GM21381 (cell line): Measurements from ENCODE around the gene DIP2A.

ENCODE experiments used
- ATAC-seq: cut with Tn5 transposase; IDR thresholded peaks from one replicate; pipeline ENCODE4 v1.9.1; 2021; ENCODE audit warnings: mild to moderate bottlenecking, moderate library complexity; ENCODE audit not compliant: unreplicated experiment

The DIP2A gene

DNA sequence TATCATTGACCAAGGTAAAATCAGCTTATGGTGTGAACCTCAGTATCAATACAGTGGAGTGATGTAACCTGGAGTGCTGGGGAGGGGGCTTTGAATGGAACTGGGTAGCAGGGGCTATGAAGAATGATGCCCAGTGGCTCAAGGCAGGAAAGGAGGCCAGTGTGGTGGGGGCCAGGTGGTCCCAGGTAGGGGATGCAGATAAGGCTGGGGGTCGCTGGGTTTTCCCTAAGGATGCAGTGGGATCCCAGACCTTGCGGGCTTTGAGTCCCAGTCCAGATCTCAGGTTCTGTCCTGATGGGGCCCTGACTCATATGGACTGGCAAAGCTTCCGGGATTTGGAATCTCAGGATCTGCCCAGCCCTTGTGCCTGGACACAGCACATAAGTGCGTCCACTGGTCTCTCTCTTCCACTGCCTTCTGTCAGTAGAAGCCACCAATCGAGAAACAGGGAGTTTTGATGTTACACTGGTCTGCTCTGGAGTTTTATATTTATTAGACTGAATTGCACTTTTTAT, 94.2 kb downstream of the DIP2A start:
- ATAC-seq: no peak

DNA sequence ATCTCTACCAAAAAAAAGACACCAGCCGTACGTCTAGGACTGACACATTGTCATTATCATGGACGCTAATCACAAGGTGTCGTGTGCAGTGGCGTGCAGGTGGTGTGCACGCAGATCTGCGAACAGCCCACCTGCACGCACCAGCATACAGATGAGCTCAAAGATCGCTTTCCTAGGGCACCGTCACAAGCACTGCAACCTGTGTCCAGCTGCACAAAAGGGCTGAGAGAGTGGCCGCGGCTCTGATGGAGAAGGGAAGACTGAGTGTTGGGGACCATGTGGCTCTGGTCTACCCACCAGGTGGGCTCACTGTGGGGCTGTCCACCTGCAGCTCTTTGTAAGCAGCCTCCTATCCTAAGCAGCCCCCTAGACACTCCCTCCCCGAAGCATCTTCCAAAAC, 95.3 kb downstream of the DIP2A start:
- no peak for ATAC-seq

DNA sequence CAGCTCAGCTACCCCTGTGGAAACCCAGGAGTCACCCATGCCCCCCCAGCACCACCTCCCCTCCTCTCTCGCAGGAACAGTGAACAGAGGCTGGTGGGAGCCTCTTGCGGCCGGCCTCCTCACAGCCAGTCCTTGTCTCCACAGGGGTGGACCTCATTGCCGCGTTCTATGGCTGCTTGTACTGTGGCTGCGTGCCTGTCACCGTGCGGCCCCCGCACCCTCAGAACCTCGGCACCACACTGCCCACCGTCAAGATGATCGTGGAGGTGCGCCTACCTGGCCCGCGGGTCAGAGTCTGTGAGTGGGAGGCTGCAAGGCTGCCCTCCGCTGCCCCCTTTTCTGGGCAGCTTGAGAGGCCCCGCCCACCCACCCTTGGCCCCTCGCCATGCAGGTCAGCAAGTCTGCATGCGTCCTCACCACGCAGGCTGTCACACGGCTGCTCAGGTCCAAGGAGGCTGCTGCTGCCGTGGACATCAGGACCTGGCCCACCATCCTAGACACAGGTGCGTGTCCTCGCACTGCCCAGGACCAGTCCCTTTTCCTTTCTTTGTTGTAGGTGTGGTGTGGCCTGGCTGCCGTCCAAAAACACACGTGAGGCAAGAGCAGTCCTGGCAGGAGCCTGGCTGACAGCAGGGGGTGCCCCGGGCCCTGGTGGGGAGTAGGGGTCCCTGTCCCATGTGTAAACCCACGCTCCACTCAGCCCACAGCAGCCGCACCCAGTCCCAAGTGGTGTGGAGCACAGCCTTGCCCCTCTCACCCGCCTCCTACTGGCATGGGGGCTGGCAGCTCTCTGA, 95.9 kb downstream of the DIP2A start:
- ATAC-seq: no peak

DNA sequence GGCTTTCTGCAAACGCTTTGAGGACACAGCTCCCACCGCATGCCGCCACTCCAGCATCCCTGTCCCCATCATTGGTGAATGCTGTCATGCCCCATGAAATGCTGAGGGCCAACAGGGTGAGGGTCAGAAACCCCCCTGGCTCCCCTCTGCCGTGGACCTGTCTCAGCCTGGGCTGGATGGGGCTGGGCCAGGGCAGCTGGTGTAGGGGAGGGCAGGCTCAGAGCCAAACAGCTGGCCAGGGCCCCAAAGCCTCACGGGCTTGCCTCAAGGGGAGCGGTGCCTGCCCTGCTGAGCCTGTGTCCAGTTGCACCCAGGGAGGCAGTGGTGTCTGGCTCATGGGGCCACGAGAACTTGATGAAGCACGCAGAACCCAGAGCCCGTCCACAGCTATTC, 96.5 kb downstream of the DIP2A start:
- ATAC-seq: no peak

DNA sequence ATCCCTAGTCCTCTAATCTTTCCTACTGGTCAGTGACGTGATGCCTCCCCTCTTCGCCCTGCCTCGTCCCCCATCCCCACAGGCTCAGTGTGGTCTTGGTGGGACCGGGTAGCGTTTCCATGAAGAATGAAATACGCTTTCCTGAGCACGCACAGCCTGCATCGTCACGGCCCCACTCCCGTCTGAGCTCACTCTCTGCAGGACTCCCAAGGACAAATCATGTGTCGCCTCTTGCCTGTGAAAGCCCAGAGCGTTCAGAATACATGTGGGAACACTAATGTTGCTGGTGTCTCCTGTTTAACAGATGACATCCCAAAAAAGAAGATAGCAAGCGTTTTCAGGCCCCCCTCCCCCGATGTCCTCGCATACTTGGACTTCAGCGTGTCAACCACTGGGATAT, 97.0 kb downstream of the DIP2A start:
- ATAC-seq: no peak

DNA sequence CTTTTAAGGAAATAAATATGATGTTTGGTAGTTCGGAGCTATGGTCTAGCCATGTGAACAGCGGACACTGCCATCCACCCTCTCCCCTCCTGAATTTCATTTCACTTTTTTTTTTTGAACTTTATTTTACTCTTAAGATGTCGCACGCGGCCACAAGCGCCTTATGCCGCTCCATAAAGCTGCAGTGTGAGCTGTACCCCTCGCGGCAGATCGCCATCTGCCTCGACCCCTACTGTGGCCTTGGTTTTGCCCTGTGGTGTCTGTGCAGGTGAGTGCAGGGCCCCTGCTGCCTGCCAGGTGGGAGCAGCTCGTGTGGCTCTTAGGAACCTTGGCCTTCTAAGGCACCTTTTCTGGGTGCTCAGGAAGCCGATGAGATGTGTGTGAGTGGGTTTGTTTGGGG, 98.1 kb downstream of the DIP2A start:
- ATAC-seq: no peak

DNA sequence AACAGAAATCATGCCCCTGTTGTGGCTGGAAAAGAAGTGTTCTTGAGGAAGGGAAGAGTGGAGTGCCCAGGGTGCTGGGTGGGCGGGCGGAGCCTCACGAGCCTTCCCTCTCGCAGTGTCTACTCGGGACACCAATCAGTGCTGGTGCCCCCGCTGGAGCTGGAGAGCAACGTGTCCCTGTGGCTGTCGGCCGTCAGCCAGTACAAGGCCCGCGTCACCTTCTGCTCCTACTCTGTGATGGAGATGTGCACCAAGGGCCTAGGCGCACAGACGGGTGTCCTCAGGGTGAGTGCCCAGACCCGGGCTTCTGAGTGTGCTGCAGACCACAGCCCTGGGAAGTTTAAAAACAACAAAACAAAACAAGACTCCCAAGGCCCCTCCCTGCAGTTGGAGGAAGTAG, 98.8 kb downstream of the DIP2A start:
- ATAC-seq: no peak

DNA sequence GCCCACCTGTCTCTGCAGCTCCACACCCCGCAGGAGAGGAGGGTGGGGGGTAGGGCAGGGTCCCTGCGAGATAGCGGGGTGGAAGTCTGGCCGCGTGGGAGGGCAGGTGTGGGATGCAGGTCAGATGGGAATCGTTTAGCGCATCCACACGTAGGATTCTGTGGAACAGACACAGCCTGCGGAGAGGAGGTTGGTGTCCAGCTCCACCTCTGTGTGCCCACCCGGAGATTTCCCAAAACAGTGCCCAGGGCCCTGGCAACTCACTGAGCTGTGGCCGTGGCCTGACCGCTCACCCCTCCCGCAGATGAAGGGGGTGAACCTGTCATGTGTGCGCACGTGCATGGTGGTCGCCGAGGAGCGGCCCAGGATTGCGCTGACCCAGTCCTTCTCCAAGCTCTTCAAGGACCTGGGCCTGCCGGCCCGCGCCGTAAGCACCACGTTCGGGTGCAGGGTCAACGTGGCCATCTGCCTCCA, 99.3 kb downstream of the DIP2A start:
- no peak for ATAC-seq

DNA sequence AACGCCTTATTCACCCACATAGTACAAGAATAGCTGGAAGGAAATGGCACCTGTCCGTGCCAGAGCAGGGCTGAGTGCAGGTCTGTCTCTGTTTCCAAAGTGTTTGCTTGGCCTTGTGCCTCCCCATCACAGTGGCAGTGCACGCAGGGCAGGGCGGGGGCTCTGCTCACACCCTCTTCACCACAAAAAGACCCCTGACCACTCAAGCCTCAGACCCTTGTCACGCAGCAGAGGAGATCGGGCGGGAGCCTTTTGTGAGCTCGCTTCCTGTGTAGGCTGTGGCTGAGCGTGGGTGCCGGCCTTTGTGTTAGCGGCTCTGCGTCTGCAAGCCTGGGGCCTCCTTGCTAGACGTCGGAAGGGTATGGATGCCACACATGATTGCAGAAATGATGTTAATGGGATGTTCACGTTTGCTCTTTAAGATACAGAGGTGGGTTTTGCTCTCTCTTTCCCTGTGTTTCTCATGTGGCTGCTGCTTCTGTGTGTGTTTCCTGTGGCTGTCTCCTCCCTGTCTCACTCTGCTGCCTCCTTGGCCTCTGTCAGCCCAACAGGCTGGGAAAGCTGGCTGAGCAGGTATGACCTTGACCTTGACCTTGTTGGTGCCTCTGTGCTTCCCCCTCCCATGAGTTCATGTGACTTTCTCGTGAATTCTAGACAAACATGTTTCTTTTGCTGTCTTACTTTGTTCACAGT, 100.7 kb downstream of the DIP2A start:
- ATAC-seq: no peak

DNA sequence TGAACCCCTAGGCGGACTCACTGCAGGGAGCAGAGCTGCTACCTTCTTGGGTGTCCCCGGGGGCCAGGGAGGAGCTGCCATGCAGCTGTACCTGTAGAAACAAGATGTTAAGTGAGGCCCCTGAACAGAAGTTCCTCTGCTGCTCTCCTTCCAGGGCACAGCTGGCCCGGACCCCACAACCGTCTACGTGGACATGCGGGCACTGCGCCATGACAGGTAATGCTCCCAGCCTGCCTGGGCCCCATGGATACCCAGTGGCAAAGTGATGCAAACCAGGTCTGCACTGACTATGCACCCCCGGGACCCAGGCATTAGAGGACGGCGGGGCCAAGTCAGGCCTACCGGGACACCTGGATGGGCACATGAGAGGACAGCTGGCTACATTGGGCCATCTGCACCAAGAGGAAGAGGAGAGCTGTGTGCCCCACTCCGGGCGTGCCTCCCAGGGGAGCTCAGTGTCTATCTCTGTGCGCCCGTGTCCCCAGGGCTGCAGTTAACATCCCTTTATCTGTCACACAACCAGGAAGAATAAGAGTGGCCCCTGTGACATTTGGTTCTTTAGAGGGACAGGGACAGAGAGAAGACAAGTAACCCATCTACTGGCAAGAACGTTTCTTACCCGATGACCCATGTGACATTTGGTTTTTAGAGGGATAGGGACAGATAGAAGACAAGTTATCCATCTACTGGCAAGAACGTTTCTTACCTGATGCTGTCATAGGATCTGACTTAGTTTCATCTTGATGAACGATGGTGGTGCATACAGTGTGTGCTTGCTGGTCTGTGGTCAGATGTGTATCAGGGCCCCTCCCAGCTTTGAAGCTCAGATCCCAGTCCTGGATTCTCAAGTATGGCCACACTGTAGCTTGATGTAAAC, 102.1 kb downstream of the DIP2A start:
- ATAC-seq: no peak

DNA sequence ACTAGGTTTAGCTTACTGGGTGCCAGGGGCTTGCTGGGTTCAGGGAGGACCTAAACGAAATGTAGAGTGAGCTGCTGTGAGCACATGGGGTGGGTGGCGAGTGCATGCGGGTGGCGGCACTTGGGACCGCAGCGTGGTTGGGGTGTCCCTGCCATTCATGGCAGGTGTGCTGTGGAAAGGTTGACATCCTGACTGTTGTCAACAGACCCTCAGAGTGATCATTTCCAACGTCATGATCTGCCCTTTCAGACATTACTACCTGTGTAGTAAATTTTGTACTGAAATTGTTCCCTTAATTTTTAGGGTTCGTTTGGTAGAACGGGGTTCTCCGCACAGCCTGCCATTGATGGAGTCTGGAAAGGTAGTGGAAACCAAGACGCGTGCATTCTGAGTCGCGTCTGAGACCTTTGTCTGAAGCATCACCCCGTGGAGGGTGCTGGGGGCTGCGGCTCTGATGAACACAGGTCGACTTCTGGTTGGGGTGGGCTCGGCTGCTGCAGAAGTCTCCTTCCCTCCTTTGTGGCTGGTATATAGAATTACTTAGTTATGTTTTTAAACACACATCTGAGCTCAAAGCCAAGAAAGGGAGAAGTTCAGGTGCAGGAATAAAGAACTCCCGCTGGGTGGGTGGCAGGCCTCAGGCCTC, 102.9 kb downstream of the DIP2A start:
- no peak for ATAC-seq

DNA sequence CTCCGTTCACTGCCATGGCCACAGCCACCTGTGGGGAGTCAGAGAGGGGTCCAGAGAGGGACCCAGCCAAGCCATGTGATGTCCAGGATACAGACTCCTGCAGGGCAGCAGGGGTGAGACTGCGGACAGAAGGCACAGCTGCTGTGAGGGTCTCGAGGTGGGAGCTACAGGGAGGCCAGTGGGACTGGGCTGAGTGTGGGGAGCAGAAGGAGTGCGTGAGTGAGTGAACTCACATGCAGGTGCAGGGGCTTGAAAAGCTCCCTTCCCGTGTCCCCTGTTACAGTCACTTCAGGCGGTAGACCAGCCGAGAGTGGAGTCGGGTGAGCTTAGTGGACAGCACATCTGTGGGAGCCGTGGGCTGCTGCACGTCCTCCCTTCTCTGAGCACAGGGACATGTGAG, 103.8 kb downstream of the DIP2A start:
- no peak for ATAC-seq

DNA sequence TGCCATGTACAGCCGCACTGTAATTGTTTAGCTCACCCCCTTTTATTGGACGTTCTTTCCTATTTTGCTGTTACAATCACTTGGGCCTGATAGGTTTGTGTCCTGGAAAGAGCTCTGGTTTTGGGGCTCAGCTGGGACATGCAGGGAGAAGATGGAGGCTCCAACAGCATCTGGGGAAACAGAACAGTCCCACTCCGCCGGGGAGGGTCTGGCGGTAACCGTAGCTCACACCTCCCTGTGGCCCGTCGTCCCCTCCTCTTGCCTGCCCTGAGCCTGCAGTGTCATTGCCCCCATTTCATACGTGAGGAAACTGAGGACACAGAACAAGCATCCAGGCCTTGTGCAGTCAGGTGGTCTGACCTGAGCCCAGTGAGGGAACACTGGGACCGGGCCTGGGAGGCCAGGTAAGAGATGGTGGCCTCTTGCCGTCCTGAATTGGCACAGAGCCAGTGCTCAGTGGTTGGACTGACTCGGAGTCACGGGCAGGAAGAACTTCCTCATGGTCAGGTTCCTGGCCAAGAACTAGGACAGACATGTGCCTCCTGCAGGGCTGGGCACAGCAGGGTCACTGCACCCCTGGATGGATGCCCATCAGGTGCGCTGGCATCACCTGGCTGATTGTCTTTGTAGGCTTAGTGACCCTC, 104.4 kb downstream of the DIP2A start:
- no peak for ATAC-seq

DNA sequence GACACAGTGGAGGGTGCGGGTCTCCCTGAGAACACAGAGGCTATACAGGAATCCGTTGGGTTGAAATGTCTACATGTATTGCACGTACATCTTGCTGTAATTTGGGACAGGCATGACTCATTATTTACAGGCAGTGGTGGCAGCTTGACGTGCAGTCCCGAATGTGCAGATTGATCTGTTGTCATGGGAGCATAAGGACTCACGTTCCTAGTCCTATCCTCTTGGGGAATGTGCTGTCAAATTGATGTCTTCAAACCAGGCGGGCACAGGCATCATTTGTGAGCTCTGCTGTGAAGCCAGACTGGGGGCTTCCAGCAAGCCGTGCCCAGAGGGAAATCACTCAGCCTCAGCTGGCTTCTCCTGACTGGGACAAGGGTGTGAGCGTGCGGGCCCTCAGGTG, 105.7 kb downstream of the DIP2A start:
- ATAC-seq: no peak

DNA sequence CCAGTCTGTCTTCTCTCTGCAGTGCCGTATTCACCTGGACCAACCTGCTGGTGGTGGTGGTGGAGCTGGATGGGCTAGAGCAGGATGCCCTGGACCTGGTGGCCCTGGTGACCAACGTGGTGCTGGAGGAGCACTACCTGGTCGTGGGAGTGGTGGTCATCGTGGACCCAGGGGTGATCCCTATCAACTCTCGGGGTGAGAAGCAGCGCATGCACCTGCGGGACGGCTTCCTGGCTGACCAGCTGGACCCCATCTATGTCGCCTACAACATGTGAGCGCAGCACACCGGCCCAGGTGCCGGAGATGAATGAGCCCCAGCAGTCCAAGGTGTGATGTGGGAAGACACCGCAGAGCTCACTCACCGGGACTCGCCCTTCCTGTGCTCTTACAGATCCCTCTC, 108.7 kb downstream of the DIP2A start:
- ATAC-seq: no peak

DNA sequence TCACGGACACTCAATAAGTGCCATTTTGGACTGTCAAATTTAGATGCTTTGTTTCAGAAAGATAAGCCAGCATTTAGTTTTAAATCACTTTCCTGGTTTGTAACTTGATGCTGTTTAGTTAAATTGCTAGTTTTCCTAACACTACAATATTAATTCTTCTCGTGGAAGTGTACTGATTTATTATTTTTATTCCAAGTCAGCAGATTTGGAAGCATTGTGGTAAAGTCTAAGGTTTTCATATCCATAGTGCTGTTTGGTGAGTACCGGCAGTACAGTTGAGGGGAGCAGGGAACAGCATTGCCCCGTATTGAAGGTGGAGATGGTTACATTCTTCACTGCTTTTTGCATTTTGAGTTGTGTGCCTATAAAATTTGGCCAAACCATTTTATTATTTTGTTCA, 109.9 kb downstream of the DIP2A start:
- ATAC-seq: no peak

DNA sequence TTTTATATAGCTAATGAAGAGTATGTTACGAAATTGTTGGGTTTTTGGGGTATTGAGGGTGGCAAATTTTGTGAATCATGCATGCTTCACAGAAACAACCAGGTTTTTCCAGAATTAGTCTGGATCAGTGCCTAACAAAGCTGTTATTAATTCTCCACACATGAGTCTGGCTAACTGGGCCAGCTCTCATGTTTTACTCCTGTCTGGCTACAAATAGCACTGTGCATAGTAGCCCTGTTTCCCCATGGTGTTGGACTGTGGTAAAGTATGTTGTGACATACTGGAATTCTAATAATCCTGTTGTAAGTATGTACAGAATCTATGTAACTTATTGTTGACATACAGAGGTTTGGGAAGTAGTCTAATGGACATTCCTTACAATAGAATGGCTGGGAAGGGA, 110.4 kb downstream of the DIP2A start:
- no peak for ATAC-seq

DNA sequence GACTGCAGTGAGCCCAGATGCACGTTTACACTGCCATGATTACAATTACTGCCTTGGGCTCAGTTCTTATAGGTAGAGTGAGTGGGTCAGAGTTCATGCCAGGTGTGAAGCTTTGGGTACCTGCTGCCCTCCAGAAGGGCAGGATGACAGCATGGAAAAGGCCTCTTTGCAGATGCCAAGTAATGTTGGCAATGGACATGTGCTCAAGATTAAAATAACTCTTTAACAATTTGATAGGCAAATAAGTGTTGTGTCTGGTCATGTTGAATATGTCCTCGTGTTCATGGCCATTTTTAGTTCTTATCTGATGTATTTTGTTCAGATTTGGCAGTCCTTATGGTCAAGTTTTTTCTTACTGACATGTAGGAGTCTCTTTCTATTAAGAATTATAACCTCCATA, 111.4 kb downstream of the DIP2A start:
- no peak for ATAC-seq

DNA sequence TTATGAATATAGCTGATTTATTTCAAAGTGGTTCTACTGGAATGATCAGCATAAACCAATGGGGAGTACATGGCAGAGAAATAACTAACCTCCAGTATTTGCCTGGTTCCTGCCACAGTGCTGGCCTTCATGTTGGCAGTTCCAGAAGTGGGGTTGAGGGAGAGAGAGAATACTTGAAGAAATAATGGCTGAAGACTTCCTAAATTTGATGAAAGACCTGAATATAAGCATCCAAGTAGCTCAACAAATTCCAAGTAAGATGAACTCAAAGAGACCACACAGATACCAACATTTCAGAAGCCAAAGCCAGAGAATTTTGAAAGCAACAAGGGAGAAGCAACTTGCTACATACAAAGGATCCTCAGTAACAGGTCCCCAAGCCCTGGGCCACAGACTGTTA, 111.9 kb downstream of the DIP2A start:
- no peak for ATAC-seq

DNA sequence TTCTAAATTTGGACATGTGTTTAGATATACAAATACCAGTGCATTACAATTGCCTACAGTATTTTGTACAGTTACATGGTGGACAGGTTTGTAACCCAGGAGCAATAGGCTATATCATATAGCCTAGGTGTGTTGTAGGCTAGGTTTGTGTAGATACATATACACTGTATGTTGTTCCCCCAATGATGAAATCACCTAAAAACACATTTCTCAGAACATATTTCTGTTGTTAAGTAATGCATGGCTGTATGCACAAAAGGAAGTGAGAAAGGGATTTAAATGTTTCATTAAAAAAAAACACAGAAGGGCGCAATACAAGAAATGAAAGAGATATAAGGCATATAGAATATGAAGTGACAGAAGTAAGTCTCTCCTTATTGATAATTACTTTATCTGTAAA, 114.2 kb downstream of the DIP2A start:
- no peak for ATAC-seq
